Breast epithelium (tissue), 4 donors: ENCODE results near the gene UGT2A1. TPM values are rescaled to one million over a fixed set of nuclear protein-coding genes. Genes with fewer than 3 reads are reported as not detected.
"Not testable (repeated sequence)": the region's sequence is repeated elsewhere in the genome, so short reads cannot be mapped to it uniquely, and the experiment has no call there.

ENCODE experiments used
- DNase-seq, 2 donors: peaks; one replicate each; pipeline ENCODE4 v3.0.0-alpha.2; 2019; ENCODE audit warnings: low spot score in 2 of 2
- H3K27ac ChIP-seq, 2 donors: fragments of 200-600 bp; sonication (generic) in 1 of 2; one replicate each; pipeline ENCODE4 v1.5.1; 2016 to 2019; ENCODE audit warnings: mild to moderate bottlenecking in 1 of 2
- H3K27me3 ChIP-seq, 2 donors: fragments of 200-600 bp; sonication (generic) in 1 of 2; one replicate each; pipeline versions ENCODE4 v1.5.1 to v1.6.0; 2017 to 2019; ENCODE audit warnings: control low read depth in 1 of 2, mild to moderate bottlenecking in 1 of 2
- H3K36me3 ChIP-seq: fragments of 200-600 bp; one replicate; pipeline ENCODE4 v1.5.1; 2019
- H3K4me1 ChIP-seq, 2 donors: fragments of 200-600 bp; sonication (generic); one replicate each; pipeline ENCODE4 v1.5.1; 2016 to 2019; ENCODE audit warnings: control low read depth in 1 of 2
- H3K4me3 ChIP-seq, 3 donors: fragments of 200-600 bp; sonication (generic); 1 replicate in 2 of 3; 2 replicates in 1 of 3; pipeline ENCODE4 v1.5.1; 2016 to 2019; ENCODE audit warnings: mild to moderate bottlenecking in 3 of 3, moderate library complexity in 2 of 3
- H3K9me3 ChIP-seq, 2 donors: fragments of 200-600 bp; sonication (generic) in 1 of 2; one replicate each; pipeline ENCODE4 v1.5.1; 2016 to 2019; ENCODE audit warnings: control low read depth in 1 of 2
- CTCF ChIP-seq, 3 donors: fragments of 450-650 bp; IDR thresholded peaks; one replicate each; pipeline ENCODE4 v1.5.1; 2016 to 2017; ENCODE audit warnings: antibody characterized with exemption in 3 of 3, mild to moderate bottlenecking in 3 of 3, moderate library complexity in 3 of 3
- POLR2A ChIP-seq: fragments of 450-650 bp; IDR thresholded peaks from one replicate; pipeline ENCODE4 v1.6.1; 2016; ENCODE audit warnings: antibody characterized with exemption, mild to moderate bottlenecking, moderate library complexity
- POLR2AphosphoS5 ChIP-seq, 3 donors: sonication (generic); formaldehyde crosslinking; IDR thresholded peaks; one replicate each; pipeline ENCODE4 v1.6.1; 2017; ENCODE audit warnings: antibody characterized with exemption in 3 of 3
- intact Hi-C: fragments of 100-400 bp; cut with DNase I; formaldehyde crosslinking; loops from one replicate; pipeline ENCODE4 v1.15.1; 2023; ENCODE audit warnings: low total_unique reads
- total RNA-seq, 3 donors: library from RNA; depleted of rRNA; stranded (reverse); fragments of >200 nt; gene quantifications; one replicate each; pipeline ENCODE4 v1.1.0, GENCODE V29; 2016

Gene UGT2A1
- total RNA-seq, 3 donors from 2014 or later: not detected

DNA sequence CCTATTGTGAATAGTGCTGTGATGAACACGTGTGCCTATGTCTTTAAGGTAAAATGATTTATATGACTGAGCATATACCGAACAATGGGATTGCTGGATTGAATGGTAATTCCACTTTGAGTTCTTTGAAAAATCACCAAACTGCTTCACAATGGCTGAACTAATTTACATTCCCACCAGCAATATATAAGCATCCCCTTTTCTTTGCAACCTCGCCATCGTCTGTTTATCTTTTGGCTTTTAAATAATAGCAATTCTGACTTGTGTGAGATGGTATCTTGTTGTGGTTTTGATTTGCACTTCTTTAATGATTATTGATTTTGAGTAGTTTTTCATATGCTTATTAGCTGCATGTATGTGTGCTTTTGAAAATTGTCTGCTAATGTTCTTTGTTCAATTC, 31.8 kb upstream of the UGT2A1 start:
- no peaks in the 10 kb centered on the region for H3K4me1 ChIP-seq
- DNase-seq: no peak
- H3K9me3 ChIP-seq: no peaks in the 10 kb centered on the region
- TF ChIP-seq POLR2A: no peak
- no peak for TF ChIP-seq POLR2AphosphoS5 (IDR thresholded peaks at IDR 0.05)
- no peak for TF ChIP-seq CTCF (IDR thresholded peaks at IDR 0.05)
- no peak overlapping the region for H3K27ac ChIP-seq
- H3K36me3 ChIP-seq: no peaks in the 10 kb centered on the region
- no peaks in the 10 kb centered on the region for H3K27me3 ChIP-seq
- H3K4me3 ChIP-seq: no peak overlapping the region
- intact Hi-C loops: no loop called here

- Histone ChIP-seq H3K4me1 (no peaks in the 10 kb centered on the region), H3K27me3 (no peaks in the 10 kb centered on the region), H3K27ac (no peak overlapping the region), H3K36me3 (no peaks in the 10 kb centered on the region), H3K4me3 (no peak overlapping the region), H3K9me3 (no peaks in the 10 kb centered on the region)
- no peak for DNase-seq
- no peak for TF ChIP-seq CTCF (IDR thresholded peaks at IDR 0.05)
- no peak for TF ChIP-seq POLR2A
- no peak for TF ChIP-seq POLR2AphosphoS5 (IDR thresholded peaks at IDR 0.05)
- intact Hi-C loops: no loop called here
Measured at GRCh38 chr4:69668680-69669079, 15.6 kb upstream of the UGT2A1 start.

- intact Hi-C loops, H3K27me3 ChIP-seq, H3K36me3 ChIP-seq, DNase-seq, H3K27ac ChIP-seq, H3K4me1 ChIP-seq, H3K4me3 ChIP-seq, H3K9me3 ChIP-seq: not testable (repeated sequence)
Measured at GRCh38 chr4:69664009-69664408, 11.0 kb upstream of the UGT2A1 start.

DNA sequence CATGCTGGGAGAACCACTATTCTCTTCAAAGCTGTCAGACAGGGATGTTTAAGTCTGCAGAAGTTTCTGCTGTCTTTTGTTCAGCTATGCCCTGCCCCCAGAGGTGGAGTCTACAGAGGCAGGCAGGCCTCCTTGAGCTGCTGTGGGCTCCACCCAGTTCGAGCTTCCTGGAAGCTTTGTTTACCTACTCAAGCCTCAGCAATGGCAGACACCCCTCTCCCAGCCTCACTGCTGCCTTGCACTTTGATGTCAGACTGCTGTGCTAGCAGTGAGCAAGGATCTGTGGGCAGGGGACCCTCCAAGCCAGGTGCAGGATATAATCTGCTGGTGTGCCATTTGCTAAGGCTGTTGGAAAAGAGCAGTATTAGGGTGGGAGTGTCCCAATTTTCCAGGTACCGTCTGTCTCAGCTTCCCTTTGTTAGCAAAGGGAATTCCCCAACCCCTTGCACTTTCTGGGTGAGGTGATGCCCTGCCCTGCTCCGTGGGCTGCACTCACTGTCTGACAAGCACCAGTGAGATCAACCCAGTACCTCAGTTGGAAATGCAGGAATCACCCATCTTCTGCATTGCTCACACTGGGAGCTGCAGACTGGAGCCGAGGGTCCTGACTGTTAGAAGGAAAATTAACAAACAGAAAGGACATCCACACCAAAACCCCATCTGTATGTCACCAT, 8.2 kb upstream of the UGT2A1 start:
- DNase-seq, intact Hi-C loops, H3K9me3 ChIP-seq, H3K4me1 ChIP-seq, H3K36me3 ChIP-seq, H3K27ac ChIP-seq, H3K27me3 ChIP-seq, H3K4me3 ChIP-seq: not testable (repeated sequence)

DNA sequence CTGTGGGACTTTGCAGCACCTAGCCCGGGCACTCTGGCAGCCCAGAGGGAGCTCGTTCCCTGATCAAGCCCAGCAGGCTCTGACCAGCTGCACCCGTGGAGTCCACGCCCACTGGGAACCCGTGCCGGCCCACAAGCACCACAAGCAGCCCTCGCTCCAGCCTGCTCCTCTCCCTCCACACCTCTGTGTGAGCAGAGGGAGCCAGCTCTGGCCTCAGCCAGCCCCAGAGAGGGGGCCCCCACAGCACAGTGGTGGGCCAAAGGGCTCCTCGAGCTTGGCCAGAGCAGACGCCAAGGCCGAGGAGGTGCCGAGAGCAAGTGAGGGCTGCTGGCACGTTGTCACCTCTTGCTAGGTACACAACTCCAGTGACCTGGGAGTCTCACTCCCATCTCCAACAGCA, 5.1 kb upstream of the UGT2A1 start:
- Histone ChIP-seq H3K4me1 (no peaks in the 10 kb centered on the region), H3K27me3 (no peaks in the 10 kb centered on the region), H3K4me3 (no peak overlapping the region), H3K27ac (no peak overlapping the region), H3K9me3 (no peaks in the 10 kb centered on the region), H3K36me3 (no peaks in the 10 kb centered on the region)
- no peak for DNase-seq
- intact Hi-C loops: no loop called here
- TF ChIP-seq POLR2A: no peak
- TF ChIP-seq CTCF (IDR thresholded peaks at IDR 0.05): no peak
- no peak for TF ChIP-seq POLR2AphosphoS5 (IDR thresholded peaks at IDR 0.05)

- intact Hi-C loops: no loop called here
- no peaks in the 10 kb centered on the region for H3K36me3 ChIP-seq
- no peak for TF ChIP-seq CTCF (IDR thresholded peaks at IDR 0.05)
- TF ChIP-seq POLR2AphosphoS5 (IDR thresholded peaks at IDR 0.05): no peak
- no peak for TF ChIP-seq POLR2A
- no peaks in the 10 kb centered on the region for H3K27me3 ChIP-seq
- H3K4me1 ChIP-seq: no peaks in the 10 kb centered on the region
- H3K9me3 ChIP-seq: no peaks in the 10 kb centered on the region
- no peak overlapping the region for H3K4me3 ChIP-seq
- DNase-seq: no peak
- H3K27ac ChIP-seq: no peak overlapping the region
Measured at GRCh38 chr4:69656653-69657158, 3.7 kb upstream of the UGT2A1 start.
